Measurements from ENCODE around the gene ISCU.

ISCU gene

DNA sequence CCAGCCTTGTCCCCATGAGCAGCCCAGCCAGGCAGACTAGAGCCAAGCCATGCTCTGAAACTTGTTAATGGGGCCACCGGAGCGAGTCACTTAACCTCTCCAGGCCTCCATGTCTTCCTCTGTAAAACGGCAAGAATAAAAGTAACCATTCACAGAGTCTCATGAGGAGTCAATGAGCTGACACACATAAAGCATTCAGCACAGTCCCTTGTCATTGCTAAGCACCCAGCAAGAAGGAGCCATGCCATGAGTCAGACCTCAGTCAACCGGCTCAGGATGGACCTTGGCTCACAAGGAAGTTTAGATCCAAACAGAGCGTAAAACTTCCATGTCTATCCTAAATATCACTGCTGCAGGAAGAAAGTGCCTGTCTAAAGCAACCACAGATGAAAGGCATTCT, 36.7 kb upstream of the ISCU start:
- Histone ChIP-seq H3K36me3 (ENCODE audit: control insufficient read depth, insufficient read depth, low read length) (peaks cover 78% of the 10 kb centered on the region), H3K4me3 (ENCODE audit: low read depth, low read length) (no peak overlapping the region), H3K9me3 (ENCODE audit: control insufficient read depth, insufficient read depth, low read length) (no peaks in the 10 kb centered on the region), H3K4me1 (ENCODE audit: control insufficient read depth, insufficient read depth, low read length) (no peaks in the 10 kb centered on the region), H3K9ac (ENCODE audit: low read depth, low read length) (no peak overlapping the region), H3K27me3 (ENCODE audit: control insufficient read depth, insufficient read depth, low read length) (no peaks in the 10 kb centered on the region)

DNA sequence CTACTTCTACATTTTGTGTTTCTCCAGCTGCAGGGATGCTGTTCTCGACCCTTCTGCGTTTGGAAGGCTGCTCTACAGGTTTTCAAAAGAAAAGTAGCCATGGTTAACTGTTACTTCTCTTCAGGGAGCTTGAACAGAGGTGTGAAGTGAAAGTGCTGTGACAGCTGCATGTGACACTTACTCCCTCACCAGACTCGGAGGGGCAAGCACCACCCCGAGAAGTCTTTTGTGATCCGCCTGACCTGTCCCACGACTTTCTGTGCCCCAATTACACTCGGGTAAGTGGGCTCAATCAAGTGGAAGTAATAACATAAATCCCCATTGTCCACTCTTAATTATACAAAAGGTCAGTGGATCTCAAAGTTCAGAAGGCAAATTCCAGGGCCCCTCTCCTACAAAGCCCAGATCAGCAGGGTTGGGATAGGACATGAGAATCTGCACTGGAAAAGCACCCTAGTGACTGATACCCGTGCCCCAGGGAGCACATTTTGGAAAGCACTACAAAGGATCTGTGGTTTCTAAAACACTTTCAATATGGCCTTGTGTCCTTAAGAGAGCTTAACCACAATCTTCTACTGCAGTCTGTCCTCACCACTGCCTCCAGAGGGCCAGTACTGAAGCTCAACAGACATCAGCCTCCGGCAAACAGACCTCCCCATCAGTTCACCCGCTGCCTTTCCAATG, 35.8 kb upstream of the ISCU start:
- Histone ChIP-seq H3K36me3 (ENCODE audit: control insufficient read depth, insufficient read depth, low read length) (peaks cover 76% of the 10 kb centered on the region), H3K27me3 (ENCODE audit: control insufficient read depth, insufficient read depth, low read length) (no peaks in the 10 kb centered on the region), H3K4me3 (ENCODE audit: low read depth, low read length) (no peak overlapping the region), H3K9me3 (ENCODE audit: control insufficient read depth, insufficient read depth, low read length) (no peaks in the 10 kb centered on the region), H3K4me1 (ENCODE audit: control insufficient read depth, insufficient read depth, low read length) (no peaks in the 10 kb centered on the region), H3K9ac (ENCODE audit: low read depth, low read length) (no peak overlapping the region)

DNA sequence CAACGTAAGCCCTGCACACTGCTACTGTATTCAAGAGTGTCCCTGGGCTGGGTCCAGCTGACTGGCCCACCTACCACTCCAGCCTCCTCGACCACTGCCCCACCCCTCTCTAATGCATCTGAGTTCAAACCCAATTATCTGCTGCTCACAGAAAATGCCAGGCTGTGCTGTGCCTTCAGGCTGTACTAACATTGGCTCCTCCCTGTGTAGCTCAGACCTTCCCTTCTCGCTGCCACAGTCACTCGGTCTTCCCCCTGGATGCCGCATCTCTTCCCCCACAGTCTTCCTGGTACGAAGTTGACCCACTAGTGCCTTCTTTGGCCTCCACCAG, 35.3 kb upstream of the ISCU start:
- H3K9me3 ChIP-seq (ENCODE audit: control insufficient read depth, insufficient read depth, low read length), result no peaks in the 10 kb centered on the region
- no peaks in the 10 kb centered on the region for H3K4me1 ChIP-seq (ENCODE audit: control insufficient read depth, insufficient read depth, low read length)
- H3K4me3 ChIP-seq (ENCODE audit: low read depth, low read length), result no peak overlapping the region
- no peak overlapping the region for H3K9ac ChIP-seq (ENCODE audit: low read depth, low read length)
- H3K27me3 ChIP-seq (ENCODE audit: control insufficient read depth, insufficient read depth, low read length), result no peaks in the 10 kb centered on the region
- peaks cover 75% of the 10 kb centered on the region for H3K36me3 ChIP-seq (ENCODE audit: control insufficient read depth, insufficient read depth, low read length)

DNA sequence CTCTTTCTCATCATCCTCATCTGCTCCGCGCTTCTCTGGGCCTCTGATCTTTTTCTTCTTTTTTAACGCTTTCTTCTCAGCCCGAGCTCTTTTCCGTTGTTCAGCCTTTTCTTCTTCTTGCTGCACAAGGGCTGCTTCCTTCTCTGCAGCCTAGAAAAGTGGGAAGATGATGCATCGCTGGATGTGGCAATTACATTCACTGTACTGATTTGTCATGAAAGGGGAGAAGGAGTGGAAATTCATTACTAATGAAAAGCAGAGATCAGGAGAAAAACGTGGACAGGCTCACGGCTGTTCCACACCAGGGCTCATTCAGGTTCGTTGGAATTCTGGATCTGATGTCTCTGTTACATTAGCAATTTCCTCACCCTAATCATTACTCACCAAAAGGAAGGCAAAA, 32.2 kb upstream of the ISCU start:
- Histone ChIP-seq H3K9me3 (ENCODE audit: control insufficient read depth, insufficient read depth, low read length) (no peaks in the 10 kb centered on the region), H3K9ac (ENCODE audit: low read depth, low read length) (no peak overlapping the region), H3K27me3 (ENCODE audit: control insufficient read depth, insufficient read depth, low read length) (no peaks in the 10 kb centered on the region), H3K4me3 (ENCODE audit: low read depth, low read length) (no peak overlapping the region), H3K4me1 (ENCODE audit: control insufficient read depth, insufficient read depth, low read length) (no peaks in the 10 kb centered on the region), H3K36me3 (ENCODE audit: control insufficient read depth, insufficient read depth, low read length) (peaks cover 62% of the 10 kb centered on the region)

DNA sequence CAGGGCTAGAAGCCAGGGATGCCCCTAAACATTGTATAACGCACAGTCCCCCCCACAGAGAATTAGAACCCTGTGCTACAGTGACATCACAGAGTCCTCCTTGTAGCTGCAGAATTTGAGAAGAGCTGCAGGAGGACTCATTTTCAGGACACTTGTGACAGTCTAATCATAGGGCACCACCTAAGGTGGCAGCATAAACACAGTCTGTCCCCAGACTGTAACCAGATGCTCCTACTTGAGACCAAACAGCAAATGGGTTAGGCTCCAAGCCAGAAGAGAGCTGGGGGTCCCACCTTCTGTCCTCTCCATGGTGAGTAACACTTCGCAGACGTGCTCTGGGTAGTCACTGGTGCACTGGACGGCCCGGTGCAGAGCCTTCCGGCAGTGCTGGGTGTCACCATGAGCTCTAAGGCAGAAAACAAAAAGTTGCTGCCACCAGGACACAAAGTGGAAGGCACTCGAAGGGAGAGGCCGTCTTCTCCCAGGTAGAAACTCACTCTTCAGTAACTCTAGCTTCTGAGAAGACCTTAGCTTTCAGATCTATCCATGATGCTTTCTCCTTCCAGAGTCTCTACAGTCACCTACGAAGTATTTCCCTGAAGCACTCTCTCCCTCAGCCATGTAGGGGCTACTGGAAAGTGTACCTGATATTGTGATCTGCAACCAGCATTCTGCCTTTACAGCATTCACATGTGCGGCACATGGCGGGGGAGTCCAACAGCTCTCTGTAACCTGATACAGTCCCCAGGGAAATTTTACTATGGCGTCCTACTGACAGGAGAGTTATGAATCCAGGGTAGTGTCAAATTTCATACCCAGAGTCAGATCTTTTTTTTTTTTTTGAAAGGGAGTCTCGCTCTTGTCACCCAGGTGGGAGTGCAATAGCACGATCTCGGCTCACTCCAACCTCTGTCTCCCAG, 30.2 kb upstream of the ISCU start:
- Histone ChIP-seq H3K9me3 (ENCODE audit: control insufficient read depth, insufficient read depth, low read length) (no peaks in the 10 kb centered on the region), H3K9ac (ENCODE audit: low read depth, low read length) (no peak overlapping the region), H3K4me1 (ENCODE audit: control insufficient read depth, insufficient read depth, low read length) (no peaks in the 10 kb centered on the region), H3K27me3 (ENCODE audit: control insufficient read depth, insufficient read depth, low read length) (no peaks in the 10 kb centered on the region), H3K4me3 (ENCODE audit: low read depth, low read length) (no peak overlapping the region), H3K36me3 (ENCODE audit: control insufficient read depth, insufficient read depth, low read length) (peaks cover 60% of the 10 kb centered on the region)

DNA sequence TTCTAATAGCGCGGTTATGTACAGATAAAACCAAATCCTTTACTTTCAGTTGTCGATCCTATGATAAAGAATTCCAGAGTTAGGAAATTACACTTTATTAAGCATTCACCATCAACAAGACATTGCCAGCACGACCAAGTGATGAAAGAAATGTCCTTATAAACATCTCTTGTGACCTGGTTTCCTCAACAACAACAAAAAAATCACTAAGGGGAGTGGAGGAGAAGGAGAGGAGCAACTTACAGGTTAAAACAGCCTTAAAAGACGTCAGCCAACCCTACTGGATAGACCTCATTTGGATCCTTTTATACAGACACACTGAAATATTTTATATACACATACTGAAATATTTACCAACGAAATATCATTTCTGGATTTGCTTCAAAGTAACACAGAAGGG, 24.2 kb upstream of the ISCU start:
- no peak overlapping the region for H3K4me3 ChIP-seq (ENCODE audit: low read depth, low read length)
- no peak overlapping the region for H3K9ac ChIP-seq (ENCODE audit: low read depth, low read length)
- no peaks in the 10 kb centered on the region for H3K27me3 ChIP-seq (ENCODE audit: control insufficient read depth, insufficient read depth, low read length)
- no peaks in the 10 kb centered on the region for H3K4me1 ChIP-seq (ENCODE audit: control insufficient read depth, insufficient read depth, low read length)
- H3K36me3 ChIP-seq (ENCODE audit: control insufficient read depth, insufficient read depth, low read length), result peaks cover 28% of the 10 kb centered on the region
- no peaks in the 10 kb centered on the region for H3K9me3 ChIP-seq (ENCODE audit: control insufficient read depth, insufficient read depth, low read length)

DNA sequence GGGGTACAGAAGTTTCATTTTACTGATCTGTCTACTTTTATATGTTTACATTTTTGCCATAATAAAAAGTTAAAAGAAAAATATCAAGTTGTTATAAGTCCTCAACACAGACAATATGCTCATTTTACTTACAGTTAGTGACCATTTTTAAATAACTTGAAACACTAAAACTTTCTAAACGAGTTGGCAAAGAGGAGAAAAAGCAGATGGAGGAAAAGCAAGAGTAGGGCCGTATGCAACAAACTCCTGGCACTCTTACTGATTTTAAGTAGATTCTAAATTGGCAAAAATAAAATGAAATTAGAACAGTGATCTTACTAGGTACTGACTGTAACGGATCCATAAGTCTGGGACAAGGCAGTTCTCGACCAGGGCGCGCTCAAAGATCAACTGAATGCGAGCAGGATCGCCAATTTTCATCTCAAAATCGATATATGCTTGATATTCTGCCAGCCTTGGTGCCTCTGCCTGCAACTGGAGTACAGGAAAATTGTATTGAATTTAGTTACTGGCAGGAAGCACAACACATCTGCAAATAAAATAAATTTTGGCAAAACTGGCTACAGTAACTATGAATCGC, 23.7 kb upstream of the ISCU start:
- Histone ChIP-seq H3K36me3 (ENCODE audit: control insufficient read depth, insufficient read depth, low read length) (peaks cover 30% of the 10 kb centered on the region), H3K9me3 (ENCODE audit: control insufficient read depth, insufficient read depth, low read length) (no peaks in the 10 kb centered on the region), H3K9ac (ENCODE audit: low read depth, low read length) (no peak overlapping the region), H3K27me3 (ENCODE audit: control insufficient read depth, insufficient read depth, low read length) (no peaks in the 10 kb centered on the region), H3K4me1 (ENCODE audit: control insufficient read depth, insufficient read depth, low read length) (no peaks in the 10 kb centered on the region), H3K4me3 (ENCODE audit: low read depth, low read length) (no peak overlapping the region)

DNA sequence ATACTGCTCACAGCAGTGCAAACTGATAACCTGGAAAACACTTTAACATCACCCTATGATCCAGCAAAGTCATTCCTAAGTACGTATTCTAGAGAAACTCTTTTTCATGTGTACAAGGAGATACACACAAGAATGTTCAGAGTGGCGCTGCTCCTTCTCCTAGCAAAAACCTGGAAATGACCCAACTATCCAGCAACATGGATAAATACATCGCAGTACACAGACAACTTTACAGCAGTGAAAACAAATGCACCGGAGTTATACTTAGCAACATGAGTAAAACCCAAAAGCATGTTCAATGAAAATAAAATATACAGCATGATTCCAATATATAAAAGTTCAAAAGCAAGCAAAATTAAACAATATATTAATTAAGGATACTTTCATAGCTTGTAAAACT, 20.1 kb upstream of the ISCU start:
- Histone ChIP-seq H3K4me1 (ENCODE audit: control insufficient read depth, insufficient read depth, low read length) (no peaks in the 10 kb centered on the region), H3K9ac (ENCODE audit: low read depth, low read length) (no peak overlapping the region), H3K27me3 (ENCODE audit: control insufficient read depth, insufficient read depth, low read length) (no peaks in the 10 kb centered on the region), H3K36me3 (ENCODE audit: control insufficient read depth, insufficient read depth, low read length) (peaks cover 33% of the 10 kb centered on the region), H3K9me3 (ENCODE audit: control insufficient read depth, insufficient read depth, low read length) (no peaks in the 10 kb centered on the region), H3K4me3 (ENCODE audit: low read depth, low read length) (no peak overlapping the region)

DNA sequence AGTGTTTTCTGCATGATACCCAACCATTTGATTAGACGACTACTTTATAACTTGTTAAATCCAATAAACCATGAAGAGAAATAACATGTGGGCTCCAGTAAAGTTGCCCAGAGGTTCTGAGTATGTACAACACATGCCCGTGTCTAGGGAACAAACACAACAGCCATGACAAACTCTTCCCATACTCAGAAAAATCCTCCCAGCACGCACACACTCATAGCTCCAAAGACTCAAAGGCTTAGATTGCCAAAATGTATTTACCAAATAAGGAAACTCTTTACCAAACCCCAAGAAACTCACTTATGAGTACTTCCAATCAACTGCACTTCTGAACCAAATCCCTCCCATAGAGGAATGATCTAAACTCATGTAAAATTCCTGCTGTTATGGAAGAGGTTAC, 18.7 kb upstream of the ISCU start:
- Histone ChIP-seq H3K36me3 (ENCODE audit: control insufficient read depth, insufficient read depth, low read length) (peaks cover 33% of the 10 kb centered on the region), H3K27me3 (ENCODE audit: control insufficient read depth, insufficient read depth, low read length) (no peaks in the 10 kb centered on the region), H3K4me1 (ENCODE audit: control insufficient read depth, insufficient read depth, low read length) (no peaks in the 10 kb centered on the region), H3K9me3 (ENCODE audit: control insufficient read depth, insufficient read depth, low read length) (no peaks in the 10 kb centered on the region), H3K9ac (ENCODE audit: low read depth, low read length) (no peak overlapping the region), H3K4me3 (ENCODE audit: low read depth, low read length) (no peak overlapping the region)

DNA sequence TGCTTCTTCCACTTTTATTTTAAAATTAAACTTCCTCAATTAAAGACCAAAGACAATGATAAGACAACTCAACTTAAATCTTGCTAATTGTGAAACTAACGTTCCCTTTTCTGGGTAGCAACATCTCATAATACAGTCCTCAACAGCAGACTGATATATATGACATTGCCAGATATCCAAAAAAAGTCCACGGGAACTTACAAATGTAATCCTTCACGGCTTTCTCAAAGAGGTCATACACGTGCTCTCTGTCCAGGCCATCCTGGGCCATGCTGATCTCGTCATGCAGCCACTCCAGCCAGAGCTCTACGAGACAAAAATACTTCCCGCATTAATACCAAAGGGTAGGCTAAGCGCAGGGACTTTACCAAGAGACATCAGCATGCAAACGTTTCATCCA, 14.7 kb upstream of the ISCU start:
- Histone ChIP-seq H3K27me3 (ENCODE audit: control insufficient read depth, insufficient read depth, low read length) (no peaks in the 10 kb centered on the region), H3K4me3 (ENCODE audit: low read depth, low read length) (no peak overlapping the region), H3K4me1 (ENCODE audit: control insufficient read depth, insufficient read depth, low read length) (no peaks in the 10 kb centered on the region), H3K36me3 (ENCODE audit: control insufficient read depth, insufficient read depth, low read length) (peaks cover 37% of the 10 kb centered on the region), H3K9me3 (ENCODE audit: control insufficient read depth, insufficient read depth, low read length) (no peaks in the 10 kb centered on the region), H3K9ac (ENCODE audit: low read depth, low read length) (no peak overlapping the region)

DNA sequence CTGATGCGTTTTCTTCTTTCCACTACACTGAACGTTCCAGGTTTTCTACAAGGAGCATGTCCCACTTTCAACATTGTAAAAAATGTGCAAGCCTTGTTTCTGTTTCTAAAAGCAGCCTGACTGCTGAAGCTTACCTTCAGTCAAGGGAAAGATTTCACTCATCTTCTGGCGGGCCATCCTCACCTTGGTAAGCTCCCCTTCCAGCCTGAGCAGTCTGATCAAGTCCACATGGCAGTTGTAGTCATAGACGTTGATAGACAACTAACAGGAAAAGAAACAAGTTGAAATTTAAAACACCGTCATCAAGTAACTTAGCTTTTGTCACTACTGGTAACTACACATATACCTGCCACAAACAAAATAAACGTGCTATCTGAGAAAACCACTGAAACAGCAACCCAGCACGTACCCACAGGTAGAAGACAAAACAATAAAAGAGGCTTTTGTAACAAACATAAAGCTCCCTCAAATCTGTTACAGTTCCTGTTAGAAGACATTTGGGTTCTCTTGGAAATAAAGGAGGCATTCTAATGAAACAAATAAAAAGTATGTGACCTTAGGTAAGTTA, 13.4 kb upstream of the ISCU start:
- Histone ChIP-seq H3K9me3 (ENCODE audit: control insufficient read depth, insufficient read depth, low read length) (no peaks in the 10 kb centered on the region), H3K27me3 (ENCODE audit: control insufficient read depth, insufficient read depth, low read length) (no peaks in the 10 kb centered on the region), H3K4me1 (ENCODE audit: control insufficient read depth, insufficient read depth, low read length) (no peaks in the 10 kb centered on the region), H3K9ac (ENCODE audit: low read depth, low read length) (no peak overlapping the region), H3K4me3 (ENCODE audit: low read depth, low read length) (no peak overlapping the region), H3K36me3 (ENCODE audit: control insufficient read depth, insufficient read depth, low read length) (peaks cover 31% of the 10 kb centered on the region)

Data from iPS-15b (cell line).